OCI-LY7 (cell line): ENCODE results near the gene BTD. TPM values are rescaled to one million over a fixed set of nuclear protein-coding genes. Genes with fewer than 3 reads are reported as not detected.

Source experiments
- BruUV-seq: library from RNA; stranded (reverse); fragments of 400-500 nt; replicated peaks from 2 replicates; lab custom pipeline; 2021; lab: Mats Ljungman, UMichigan
- CTCF ChIA-PET: fragments of 300-600 bp; sonication (Branson Sonifier 250); formaldehyde crosslinking; loops from one replicate; lab custom pipeline; 2022; ENCODE audit warnings: antibody characterized with exemption; ENCODE audit not compliant: unreplicated experiment; lab: Charles Lee
- POLR2A ChIA-PET: fragments of 300-600 bp; sonication (Branson Sonifier 250); formaldehyde crosslinking; loops from one replicate; lab custom pipeline; 2022; ENCODE audit warnings: antibody characterized with exemption; lab: Charles Lee
- DNase-seq: peaks from one replicate; pipeline ENCODE4 v3.0.0-alpha.2; 2015; ENCODE audit warnings: low spot score
- H2AFZ ChIP-seq: fragments of 200-600 bp; sonication (generic), shearing (Covaris generic); 2 replicates; pipeline ENCODE4 v1.6.1; 2014; ENCODE audit warnings: mild to moderate bottlenecking, antibody characterized with exemption, low read length, moderate library complexity
- H3K27ac ChIP-seq: fragments of 200-600 bp; sonication (generic); 2 replicates; pipeline ENCODE4 v1.5.1; 2014; ENCODE audit warnings: mixed run types, low read depth, mild to moderate bottlenecking, moderate library complexity, low read length, inconsistent platforms; ENCODE audit not compliant: poor library complexity, severe bottlenecking
- H3K36me3 ChIP-seq: fragments of 200-600 bp; sonication (generic); 2 replicates; pipeline ENCODE4 v1.6.1; 2014; ENCODE audit warnings: mild to moderate bottlenecking, antibody characterized with exemption, low read length, moderate library complexity, mixed read lengths; ENCODE audit not compliant: insufficient read depth
- H3K4me1 ChIP-seq: fragments of 200-600 bp; sonication (generic); 2 replicates; pipeline ENCODE4 v1.5.1; 2014; ENCODE audit warnings: mild to moderate bottlenecking, low read length; ENCODE audit not compliant: insufficient read depth, poor library complexity, severe bottlenecking
- H3K4me2 ChIP-seq: fragments of 200-600 bp; sonication (generic); 2 replicates; pipeline ENCODE4 v1.6.1; 2014; ENCODE audit warnings: mild to moderate bottlenecking, low read length
- H3K4me3 ChIP-seq: fragments of 200-600 bp; sonication (generic); 2 replicates; pipeline ENCODE4 v1.5.1; 2014; ENCODE audit warnings: mild to moderate bottlenecking, low read depth, low read length; ENCODE audit not compliant: poor library complexity, severe bottlenecking
- H3K79me2 ChIP-seq: fragments of 200-600 bp; sonication (generic); 2 replicates; pipeline ENCODE4 v1.6.1; 2016; ENCODE audit warnings: low read depth, mild to moderate bottlenecking, low read length, moderate library complexity, mixed read lengths; ENCODE audit not compliant: insufficient read depth
- H3K9me2 ChIP-seq: fragments of 200-600 bp; sonication (generic); 2 replicates; pipeline ENCODE4 v1.6.1; 2016; ENCODE audit warnings: mild to moderate bottlenecking, low read length, mixed read lengths; ENCODE audit not compliant: insufficient read depth
- H3K9me3 ChIP-seq: fragments of 200-600 bp; sonication (generic); 2 replicates; pipeline ENCODE4 v1.6.1; 2014; ENCODE audit warnings: mild to moderate bottlenecking, mixed run types, low read length, mixed read lengths
- H4K20me1 ChIP-seq: fragments of 200-600 bp; sonication (generic); 2 replicates; pipeline ENCODE4 v1.6.1; 2014; ENCODE audit warnings: mild to moderate bottlenecking, antibody characterized with exemption, low read length, moderate library complexity, mixed read lengths; ENCODE audit not compliant: insufficient read depth
- CTCF ChIP-seq: fragments of 200-600 bp; sonication (generic); conservative IDR thresholded peaks from 2 replicates; pipeline ENCODE4 v1.5.1; 2014; ENCODE audit warnings: mild to moderate bottlenecking, antibody characterized with exemption, low read length, moderate library complexity, mixed read lengths
- EZH2phosphoT487 ChIP-seq: fragments of 200-600 bp; sonication (generic); IDR thresholded peaks from 2 replicates; pipeline ENCODE4 v1.6.1; 2018; ENCODE audit warnings: low read depth, borderline replicate concordance, mild to moderate bottlenecking, mixed run types, antibody characterized with exemption, low read length, moderate library complexity, mixed read lengths
- intact Hi-C: fragments of 100-400 bp; cut with micrococcal nuclease; formaldehyde crosslinking; loops from one replicate; pipeline ENCODE4 v1.10.0; 2022; ENCODE audit not compliant: unreplicated experiment
- total RNA-seq, 2 experiments: library from RNA; depleted of rRNA in 1 of 2; stranded (reverse); fragments of >200 nt in 1 of 2; shearing (Covaris generic) in 1 of 2; gene quantifications; 2 replicates each; pipeline ENCODE4 v1.2.3, GENCODE V29; 2014 to 2022

Gene BTD
- total RNA-seq, 2 experiments from 2014 or later = 4.2 to 6.0 TPM

DNA sequence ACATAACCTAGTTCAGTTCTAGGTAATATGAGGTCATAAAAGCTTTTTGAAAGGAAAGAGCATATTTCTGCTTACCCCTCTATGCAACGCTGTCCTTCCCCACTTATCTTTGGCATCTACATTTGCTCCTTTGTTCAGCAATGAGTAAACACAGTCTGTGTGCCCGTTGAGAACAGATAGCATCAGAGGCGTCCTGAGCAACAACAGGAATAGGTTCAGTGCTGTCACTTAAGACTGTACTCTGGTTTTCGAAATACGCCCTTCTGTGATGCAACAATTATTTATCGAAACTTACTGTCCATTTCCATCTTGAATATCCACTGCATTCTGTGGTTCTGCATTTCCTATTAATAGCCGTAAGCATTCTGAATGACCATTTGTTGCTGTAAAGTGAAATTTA is 84.4 kb downstream of the BTD start:
- Histone ChIP-seq H2AFZ (no peak overlapping the region), H3K9me2 (no peaks in the 10 kb centered on the region), H3K4me3 (no peak overlapping the region), H3K4me1 (no peaks in the 10 kb centered on the region), H3K27ac (no peak overlapping the region), H3K79me2 (no peaks in the 10 kb centered on the region), H4K20me1 (no peaks in the 10 kb centered on the region; the same call in 1 of the 2 replicates), H3K9me3 (no peaks in the 10 kb centered on the region), H3K36me3 (peaks cover 92% of the 10 kb centered on the region), H3K4me2 (no peak overlapping the region)
- BruUV-seq = no TSS peak
- intact Hi-C loops = no loop called here
- TF ChIP-seq EZH2phosphoT487 = no peak
- TF ChIP-seq CTCF = no peak
- DNase-seq = no peak
- ChIA-PET CTCF (no interaction called here), POLR2A (no interaction called here)

DNA sequence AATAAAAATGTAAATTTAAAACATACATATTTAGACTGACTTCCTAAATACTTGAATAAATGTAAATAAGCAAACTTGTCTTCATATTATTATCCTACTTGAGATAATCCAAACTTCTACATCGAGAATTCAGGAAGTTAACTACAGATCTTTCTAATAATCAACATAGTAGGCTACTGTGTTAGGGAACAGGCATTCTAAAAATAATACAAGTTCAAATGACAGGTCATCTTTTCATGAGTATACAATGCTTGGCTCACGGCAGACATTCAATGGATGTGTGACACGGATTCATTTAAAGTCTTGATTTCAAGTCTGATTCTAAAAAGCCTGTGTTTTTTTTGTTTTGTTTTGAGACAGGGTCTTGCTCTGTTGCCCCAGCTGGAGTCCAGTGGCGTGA is 88.7 kb downstream of the BTD start:
- ChIA-PET POLR2A (interaction anchor here (0.6 to 0.9 kb wide), 3 partner anchors 15 to 106 kb away, joined by 3 to 4 read pairs (median 3); no protein-coding TSS in a partner anchor), CTCF (no interaction called here)
- H3K27ac ChIP-seq = no peak overlapping the region
- no peak overlapping the region for H3K4me2 ChIP-seq
- no peak overlapping the region for H3K4me3 ChIP-seq
- no peaks in the 10 kb centered on the region for H3K79me2 ChIP-seq
- H3K9me3 ChIP-seq = no peaks in the 10 kb centered on the region
- no TSS peak for BruUV-seq
- H3K9me2 ChIP-seq = no peaks in the 10 kb centered on the region
- H3K4me1 ChIP-seq = no peaks in the 10 kb centered on the region
- intact Hi-C loops = no loop called here
- no peaks in the 10 kb centered on the region for H4K20me1 ChIP-seq
- TF ChIP-seq EZH2phosphoT487 = no peak
- no peak for TF ChIP-seq CTCF
- no peak overlapping the region for H2AFZ ChIP-seq
- no peak for DNase-seq
- H3K36me3 ChIP-seq = peaks cover 84% of the 10 kb centered on the region

- Histone ChIP-seq H3K4me3 (no peak overlapping the region), H3K36me3 (peaks cover 81% of the 10 kb centered on the region), H4K20me1 (no peaks in the 10 kb centered on the region), H3K4me2 (no peak overlapping the region), H3K79me2 (no peaks in the 10 kb centered on the region), H3K9me3 (no peaks in the 10 kb centered on the region), H3K4me1 (no peaks in the 10 kb centered on the region), H3K27ac (no peak overlapping the region), H3K9me2 (no peaks in the 10 kb centered on the region), H2AFZ (no peak overlapping the region)
- no TSS peak for BruUV-seq
- TF ChIP-seq EZH2phosphoT487 (no peak), CTCF (no peak)
- intact Hi-C loops = no loop called here
- DNase-seq = no peak
- POLR2A ChIA-PET = interaction anchor here (0.6 to 0.9 kb wide), 3 partner anchors 15 to 106 kb away, joined by 3 to 4 read pairs (median 3); no protein-coding TSS in a partner anchor
- CTCF ChIA-PET = no interaction called here
These were observed 89.2 kb downstream of the BTD start for GRCh38 chr3:15690748-15691147.
